GM12878 (cell line): ENCODE data around the gene LGALS3BP. TPM values are rescaled to one million over a fixed set of nuclear protein-coding genes. Genes with fewer than 3 reads are reported as not detected.

Experiments
- ATF7 ChIP-seq: fragments of 450-650 bp; IDR thresholded peaks from 2 replicates; pipeline ENCODE4 v1.6.1; 2016; ENCODE audit warnings: low read depth, mild to moderate bottlenecking
- CBX3 ChIP-seq: fragments of 200-600 bp; sonication (generic); IDR thresholded peaks from 2 replicates; pipeline ENCODE4 v1.6.1; 2016; ENCODE audit warnings: low read depth, borderline replicate concordance
- MAX ChIP-seq: IDR thresholded peaks from 2 replicates; pipeline ENCODE4 v1.6.1; 2012; ENCODE audit warnings: low read depth, low read length, improper control_type of control experiment
- MXI1 ChIP-seq: fragments of 150-350 bp; IDR thresholded peaks from 2 replicates; pipeline ENCODE4 v1.6.1; 2011; ENCODE audit warnings: low read depth, mild to moderate bottlenecking, inconsistent platforms, low read length, improper control_type of control experiment
- RAD51 ChIP-seq: fragments of 450-650 bp; IDR thresholded peaks from 2 replicates; pipeline ENCODE4 v1.6.1; 2016; ENCODE audit warnings: moderate library complexity, mild to moderate bottlenecking, inconsistent platforms
- SUZ12 ChIP-seq: fragments of 200-600 bp; sonication (generic); IDR thresholded peaks from one replicate; pipeline ENCODE4 v1.6.1; 2018; ENCODE audit warnings: antibody characterized with exemption, mild to moderate bottlenecking; ENCODE audit not compliant: unreplicated experiment
- ZBTB40 ChIP-seq: fragments of 450-650 bp; IDR thresholded peaks from 2 replicates; pipeline ENCODE4 v1.6.1; 2016; ENCODE audit warnings: mild to moderate bottlenecking, moderate library complexity, borderline replicate concordance
- polyA plus RNA-seq, 11 experiments: library from polyadenylated mRNA; depleted of rRNA in 4 of 11; unstranded in 6 of 11; stranded (reverse) in 5 of 11; fragments of >200 nt; fragmentation: Nextera tagmentation in 4 of 11; fragmentation: Illumina TruSeq in 1 of 11; extraction: Ambion mirVana in 4 of 11; extraction: Trizol in 1 of 11; gene quantifications; 1 replicate in 1 of 11; 2 replicates in 10 of 11; pipeline versions ENCODE4 v1.2.1 to v1.2.3, GENCODE V29; 2011 to 2016; ENCODE audit warnings: inconsistent platforms in 2 of 11, missing spikeins in 2 of 11, low read depth in 1 of 11
- total RNA-seq, 4 experiments: library from RNA; depleted of rRNA in 3 of 4; stranded (reverse); fragments of >200 nt in 3 of 4; fragmentation: Illumina TruSeq in 1 of 4; extraction: Trizol in 1 of 4; gene quantifications; 2 replicates each; pipeline versions ENCODE4 v1.2.1 to v1.2.3, GENCODE V29; 2013 to 2021
- TF ChIP-seq, protein P1 (sequence below): fragments of 450-650 bp; IDR thresholded peaks from 2 replicates; pipeline ENCODE4 v1.6.1; 2014; ENCODE audit warnings: mild to moderate bottlenecking
- TF ChIP-seq, protein P2 (sequence below): fragments of 450-650 bp; IDR thresholded peaks from 2 replicates; pipeline ENCODE4 v1.6.1; 2017; ENCODE audit warnings: antibody characterized with exemption, mild to moderate bottlenecking, moderate library complexity
- TF ChIP-seq, protein P3 (sequence below): fragments of 450-650 bp; IDR thresholded peaks from 2 replicates; pipeline ENCODE4 v1.6.1; 2017; ENCODE audit warnings: mild to moderate bottlenecking, moderate library complexity
- TF ChIP-seq, protein P4 (sequence below): fragments of 450-650 bp; IDR thresholded peaks from 2 replicates; pipeline ENCODE4 v1.6.1; 2017; ENCODE audit warnings: borderline replicate concordance

The LGALS3BP gene
- total and polyA plus RNA-seq, 10 of the 15 experiments (the other 5 are each of a cell fraction or from before 2014, with no cell fraction given): 0.52 to 5.2 (median 1.9) TPM

GRCh38 chr17:78960928-78961327, 18.8 kb downstream of the LGALS3BP start (continued):
- TF ChIP-seq MAX (no peak), CBX3 (no peak), ATF7 (no peak), ZBTB40 (no peak), MXI1 (no peak), RAD51 (no peak), SUZ12 (no peak)
- TF ChIP-seq, protein P1, sequence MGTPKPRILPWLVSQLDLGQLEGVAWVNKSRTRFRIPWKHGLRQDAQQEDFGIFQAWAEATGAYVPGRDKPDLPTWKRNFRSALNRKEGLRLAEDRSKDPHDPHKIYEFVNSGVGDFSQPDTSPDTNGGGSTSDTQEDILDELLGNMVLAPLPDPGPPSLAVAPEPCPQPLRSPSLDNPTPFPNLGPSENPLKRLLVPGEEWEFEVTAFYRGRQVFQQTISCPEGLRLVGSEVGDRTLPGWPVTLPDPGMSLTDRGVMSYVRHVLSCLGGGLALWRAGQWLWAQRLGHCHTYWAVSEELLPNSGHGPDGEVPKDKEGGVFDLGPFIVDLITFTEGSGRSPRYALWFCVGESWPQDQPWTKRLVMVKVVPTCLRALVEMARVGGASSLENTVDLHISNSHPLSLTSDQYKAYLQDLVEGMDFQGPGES: no peak
- TF ChIP-seq, protein P2, sequence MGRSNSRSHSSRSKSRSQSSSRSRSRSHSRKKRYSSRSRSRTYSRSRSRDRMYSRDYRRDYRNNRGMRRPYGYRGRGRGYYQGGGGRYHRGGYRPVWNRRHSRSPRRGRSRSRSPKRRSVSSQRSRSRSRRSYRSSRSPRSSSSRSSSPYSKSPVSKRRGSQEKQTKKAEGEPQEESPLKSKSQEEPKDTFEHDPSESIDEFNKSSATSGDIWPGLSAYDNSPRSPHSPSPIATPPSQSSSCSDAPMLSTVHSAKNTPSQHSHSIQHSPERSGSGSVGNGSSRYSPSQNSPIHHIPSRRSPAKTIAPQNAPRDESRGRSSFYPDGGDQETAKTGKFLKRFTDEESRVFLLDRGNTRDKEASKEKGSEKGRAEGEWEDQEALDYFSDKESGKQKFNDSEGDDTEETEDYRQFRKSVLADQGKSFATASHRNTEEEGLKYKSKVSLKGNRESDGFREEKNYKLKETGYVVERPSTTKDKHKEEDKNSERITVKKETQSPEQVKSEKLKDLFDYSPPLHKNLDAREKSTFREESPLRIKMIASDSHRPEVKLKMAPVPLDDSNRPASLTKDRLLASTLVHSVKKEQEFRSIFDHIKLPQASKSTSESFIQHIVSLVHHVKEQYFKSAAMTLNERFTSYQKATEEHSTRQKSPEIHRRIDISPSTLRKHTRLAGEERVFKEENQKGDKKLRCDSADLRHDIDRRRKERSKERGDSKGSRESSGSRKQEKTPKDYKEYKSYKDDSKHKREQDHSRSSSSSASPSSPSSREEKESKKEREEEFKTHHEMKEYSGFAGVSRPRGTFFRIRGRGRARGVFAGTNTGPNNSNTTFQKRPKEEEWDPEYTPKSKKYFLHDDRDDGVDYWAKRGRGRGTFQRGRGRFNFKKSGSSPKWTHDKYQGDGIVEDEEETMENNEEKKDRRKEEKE: no peak
- TF ChIP-seq, protein P3, sequence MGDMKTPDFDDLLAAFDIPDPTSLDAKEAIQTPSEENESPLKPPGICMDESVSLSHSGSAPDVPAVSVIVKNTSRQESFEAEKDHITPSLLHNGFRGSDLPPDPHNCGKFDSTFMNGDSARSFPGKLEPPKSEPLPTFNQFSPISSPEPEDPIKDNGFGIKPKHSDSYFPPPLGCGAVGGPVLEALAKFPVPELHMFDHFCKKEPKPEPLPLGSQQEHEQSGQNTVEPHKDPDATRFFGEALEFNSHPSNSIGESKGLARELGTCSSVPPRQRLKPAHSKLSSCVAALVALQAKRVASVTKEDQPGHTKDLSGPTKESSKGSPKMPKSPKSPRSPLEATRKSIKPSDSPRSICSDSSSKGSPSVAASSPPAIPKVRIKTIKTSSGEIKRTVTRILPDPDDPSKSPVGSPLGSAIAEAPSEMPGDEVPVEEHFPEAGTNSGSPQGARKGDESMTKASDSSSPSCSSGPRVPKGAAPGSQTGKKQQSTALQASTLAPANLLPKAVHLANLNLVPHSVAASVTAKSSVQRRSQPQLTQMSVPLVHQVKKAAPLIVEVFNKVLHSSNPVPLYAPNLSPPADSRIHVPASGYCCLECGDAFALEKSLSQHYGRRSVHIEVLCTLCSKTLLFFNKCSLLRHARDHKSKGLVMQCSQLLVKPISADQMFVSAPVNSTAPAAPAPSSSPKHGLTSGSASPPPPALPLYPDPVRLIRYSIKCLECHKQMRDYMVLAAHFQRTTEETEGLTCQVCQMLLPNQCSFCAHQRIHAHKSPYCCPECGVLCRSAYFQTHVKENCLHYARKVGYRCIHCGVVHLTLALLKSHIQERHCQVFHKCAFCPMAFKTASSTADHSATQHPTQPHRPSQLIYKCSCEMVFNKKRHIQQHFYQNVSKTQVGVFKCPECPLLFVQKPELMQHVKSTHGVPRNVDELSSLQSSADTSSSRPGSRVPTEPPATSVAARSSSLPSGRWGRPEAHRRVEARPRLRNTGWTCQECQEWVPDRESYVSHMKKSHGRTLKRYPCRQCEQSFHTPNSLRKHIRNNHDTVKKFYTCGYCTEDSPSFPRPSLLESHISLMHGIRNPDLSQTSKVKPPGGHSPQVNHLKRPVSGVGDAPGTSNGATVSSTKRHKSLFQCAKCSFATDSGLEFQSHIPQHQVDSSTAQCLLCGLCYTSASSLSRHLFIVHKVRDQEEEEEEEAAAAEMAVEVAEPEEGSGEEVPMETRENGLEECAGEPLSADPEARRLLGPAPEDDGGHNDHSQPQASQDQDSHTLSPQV: no peak
- TF ChIP-seq, protein P4, sequence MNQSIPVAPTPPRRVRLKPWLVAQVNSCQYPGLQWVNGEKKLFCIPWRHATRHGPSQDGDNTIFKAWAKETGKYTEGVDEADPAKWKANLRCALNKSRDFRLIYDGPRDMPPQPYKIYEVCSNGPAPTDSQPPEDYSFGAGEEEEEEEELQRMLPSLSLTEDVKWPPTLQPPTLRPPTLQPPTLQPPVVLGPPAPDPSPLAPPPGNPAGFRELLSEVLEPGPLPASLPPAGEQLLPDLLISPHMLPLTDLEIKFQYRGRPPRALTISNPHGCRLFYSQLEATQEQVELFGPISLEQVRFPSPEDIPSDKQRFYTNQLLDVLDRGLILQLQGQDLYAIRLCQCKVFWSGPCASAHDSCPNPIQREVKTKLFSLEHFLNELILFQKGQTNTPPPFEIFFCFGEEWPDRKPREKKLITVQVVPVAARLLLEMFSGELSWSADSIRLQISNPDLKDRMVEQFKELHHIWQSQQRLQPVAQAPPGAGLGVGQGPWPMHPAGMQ: no peak
- TF ChIP-seq, all 136 proteins: peak for 0
